Choroid plexus epithelial cell (primary cell): ENCODE results near the gene GDAP2.
A peak's percentile ranks its signal among the peaks of the same experiment; 100 is the strongest.

Experiments
- DNase-seq: peaks from one replicate; pipeline ENCODE4 v3.0.0-alpha.2; 2010; ENCODE audit warnings: low read depth
- H3K4me3 ChIP-seq: 2 replicates; pipeline ENCODE4 v1.5.1; 2011; ENCODE audit warnings: low read depth, mild to moderate bottlenecking, control low read depth, low read length, moderate library complexity
- TF ChIP-seq, protein P1 (sequence below): conservative IDR thresholded peaks from 2 replicates; pipeline ENCODE4 v1.5.1; 2011; ENCODE audit warnings: low read depth, mild to moderate bottlenecking, control low read depth, inconsistent platforms, low read length, moderate library complexity

Gene GDAP2

DNA sequence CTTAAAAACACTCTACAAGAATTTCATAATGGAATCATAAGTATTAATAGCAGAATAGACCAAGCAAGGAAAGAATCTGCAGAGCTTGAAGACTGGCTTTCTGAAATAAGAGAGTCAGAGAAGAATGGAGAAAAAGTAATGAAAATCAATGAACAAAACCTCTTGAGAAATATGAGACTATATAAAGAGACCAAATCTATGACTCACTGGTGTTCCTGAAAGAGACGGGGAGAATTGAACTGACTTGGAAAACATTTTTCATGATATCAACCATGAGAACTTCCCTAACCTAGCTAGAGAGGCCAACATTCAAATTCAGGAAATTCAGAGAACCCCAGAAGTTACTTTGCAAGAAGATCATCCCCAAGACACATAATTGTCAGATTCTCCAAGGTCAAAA lies 85.6 kb downstream of the GDAP2 start:
- no peak overlapping the region for H3K4me3 ChIP-seq
- DNase-seq: peak; percentile 47
- TF ChIP-seq, protein P1, sequence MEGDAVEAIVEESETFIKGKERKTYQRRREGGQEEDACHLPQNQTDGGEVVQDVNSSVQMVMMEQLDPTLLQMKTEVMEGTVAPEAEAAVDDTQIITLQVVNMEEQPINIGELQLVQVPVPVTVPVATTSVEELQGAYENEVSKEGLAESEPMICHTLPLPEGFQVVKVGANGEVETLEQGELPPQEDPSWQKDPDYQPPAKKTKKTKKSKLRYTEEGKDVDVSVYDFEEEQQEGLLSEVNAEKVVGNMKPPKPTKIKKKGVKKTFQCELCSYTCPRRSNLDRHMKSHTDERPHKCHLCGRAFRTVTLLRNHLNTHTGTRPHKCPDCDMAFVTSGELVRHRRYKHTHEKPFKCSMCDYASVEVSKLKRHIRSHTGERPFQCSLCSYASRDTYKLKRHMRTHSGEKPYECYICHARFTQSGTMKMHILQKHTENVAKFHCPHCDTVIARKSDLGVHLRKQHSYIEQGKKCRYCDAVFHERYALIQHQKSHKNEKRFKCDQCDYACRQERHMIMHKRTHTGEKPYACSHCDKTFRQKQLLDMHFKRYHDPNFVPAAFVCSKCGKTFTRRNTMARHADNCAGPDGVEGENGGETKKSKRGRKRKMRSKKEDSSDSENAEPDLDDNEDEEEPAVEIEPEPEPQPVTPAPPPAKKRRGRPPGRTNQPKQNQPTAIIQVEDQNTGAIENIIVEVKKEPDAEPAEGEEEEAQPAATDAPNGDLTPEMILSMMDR: no peak

DNA sequence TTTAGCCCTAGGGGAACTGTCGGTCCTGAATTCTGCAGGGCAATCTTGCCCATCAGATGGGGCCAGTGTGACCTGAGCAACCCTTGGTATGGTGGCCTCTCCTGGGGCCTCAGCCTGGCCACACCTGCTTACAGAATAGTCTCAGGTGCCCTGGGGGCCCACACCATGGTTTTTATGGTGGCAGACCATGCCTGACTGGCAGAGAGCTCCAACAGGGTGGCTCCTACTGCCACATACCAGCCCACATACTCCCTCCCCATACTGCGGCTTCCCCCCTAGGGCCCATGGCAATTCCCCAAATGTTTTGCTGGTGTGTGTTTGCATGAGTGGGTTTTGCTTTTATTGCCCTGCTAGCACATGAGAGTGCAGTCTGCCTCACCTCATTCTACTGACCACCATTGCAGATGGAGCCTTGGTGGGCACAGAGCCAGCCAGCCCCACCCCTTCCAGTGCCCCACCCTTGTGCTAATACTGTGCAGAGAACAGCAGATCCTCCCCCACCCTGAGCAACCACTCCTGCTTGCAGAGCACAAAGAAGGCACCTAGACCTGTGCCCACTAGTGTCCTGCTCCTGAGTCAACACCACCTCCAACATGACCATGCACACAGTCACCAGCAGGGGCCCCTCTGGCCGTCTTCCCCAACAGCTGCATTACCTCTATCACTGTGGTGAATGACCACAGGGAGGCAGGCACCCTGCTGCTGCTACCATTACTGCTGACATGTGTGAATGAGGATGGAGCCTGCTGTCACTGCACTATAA lies 86.8 kb downstream of the GDAP2 start:
- TF ChIP-seq, protein P1: peak; percentile 52
- DNase-seq: peak; percentile 48
- no peak overlapping the region for H3K4me3 ChIP-seq

DNA sequence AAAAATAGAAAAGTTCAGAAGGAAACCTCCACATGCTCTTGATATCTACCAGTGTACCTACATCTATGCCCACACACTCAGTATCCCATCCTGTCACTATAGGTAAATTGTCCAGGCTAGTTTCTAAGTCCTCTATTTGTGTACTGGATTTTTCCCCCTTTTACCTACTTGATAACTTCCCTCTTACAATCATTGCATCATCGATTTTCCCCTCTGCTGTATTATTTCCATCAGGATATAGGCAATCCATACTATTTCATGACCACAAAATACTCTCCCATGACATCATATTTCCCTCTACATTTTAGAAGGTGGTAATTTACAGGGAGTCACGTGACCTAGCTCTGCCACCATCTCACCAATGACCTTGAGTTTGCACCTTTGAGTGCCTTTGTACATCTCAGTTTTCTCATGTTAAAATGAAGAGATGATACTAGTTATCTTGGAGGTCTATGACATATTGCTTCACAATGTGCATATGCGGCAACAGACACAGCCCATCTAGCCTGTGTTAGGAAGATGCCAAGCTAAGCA lies 88.2 kb downstream of the GDAP2 start:
- no peak overlapping the region for H3K4me3 ChIP-seq
- TF ChIP-seq, protein P1: no peak
- no peak for DNase-seq

DNA sequence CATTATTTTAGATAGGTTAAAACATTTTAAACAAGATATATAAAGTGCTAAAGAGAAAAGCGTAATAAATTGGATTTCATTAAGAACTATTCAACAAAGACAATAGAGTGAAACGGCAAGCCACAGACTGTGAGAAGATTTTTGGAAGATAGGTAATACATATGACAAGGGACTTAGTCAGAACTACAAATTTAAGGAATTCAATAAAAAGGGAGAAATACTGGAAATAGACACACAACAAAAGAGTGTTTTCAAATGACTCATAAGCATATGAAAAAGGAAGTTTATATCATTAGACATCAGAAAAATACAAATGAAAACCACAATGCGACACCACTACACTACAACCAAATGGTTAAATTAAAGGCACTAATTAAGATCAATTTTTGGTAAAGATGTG lies 90.5 kb downstream of the GDAP2 start:
- TF ChIP-seq, protein P1: no peak
- no peak overlapping the region for H3K4me3 ChIP-seq
- peak; percentile 45 for DNase-seq

DNA sequence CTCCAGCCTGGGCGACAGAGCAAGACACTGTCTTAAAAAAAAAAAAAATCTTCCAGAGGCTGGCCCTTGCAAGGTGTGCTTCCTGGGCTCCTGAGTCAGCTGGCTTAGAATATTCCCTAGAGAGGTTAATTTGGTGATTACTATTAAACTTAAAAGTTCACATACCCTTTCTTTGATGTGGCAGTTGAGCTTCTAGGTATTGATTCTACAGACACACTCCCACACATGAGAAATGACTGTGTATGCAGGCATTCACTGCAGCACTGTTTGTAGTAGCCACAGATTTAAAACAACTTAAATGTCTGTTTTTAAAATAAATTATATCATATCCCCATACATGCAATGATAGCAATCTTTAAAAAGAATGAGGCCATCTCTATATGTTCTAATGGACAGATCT lies 93.4 kb downstream of the GDAP2 start:
- TF ChIP-seq, protein P1: no peak
- DNase-seq: no peak
- no peak overlapping the region for H3K4me3 ChIP-seq

DNA sequence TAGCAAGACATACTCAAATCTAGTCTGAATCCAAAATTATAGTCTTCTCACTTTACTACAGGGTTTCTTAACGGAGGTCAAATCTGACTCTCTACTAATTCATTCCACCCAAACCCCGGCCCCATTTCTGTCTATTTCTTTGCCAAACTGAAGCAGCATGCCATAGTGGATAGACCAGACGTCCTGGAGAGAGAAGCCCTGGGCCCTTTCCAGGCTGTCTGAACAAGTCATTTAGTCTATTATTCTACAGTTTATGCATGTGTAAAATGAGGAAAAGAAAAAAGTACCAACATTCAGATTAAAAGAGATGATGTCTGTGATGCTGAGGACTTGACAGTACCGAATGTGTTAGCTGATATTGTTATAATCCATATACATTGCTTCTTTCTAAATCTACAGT lies 95.0 kb downstream of the GDAP2 start:
- H3K4me3 ChIP-seq: no peak overlapping the region
- TF ChIP-seq, protein P1: no peak
- no peak for DNase-seq

DNA sequence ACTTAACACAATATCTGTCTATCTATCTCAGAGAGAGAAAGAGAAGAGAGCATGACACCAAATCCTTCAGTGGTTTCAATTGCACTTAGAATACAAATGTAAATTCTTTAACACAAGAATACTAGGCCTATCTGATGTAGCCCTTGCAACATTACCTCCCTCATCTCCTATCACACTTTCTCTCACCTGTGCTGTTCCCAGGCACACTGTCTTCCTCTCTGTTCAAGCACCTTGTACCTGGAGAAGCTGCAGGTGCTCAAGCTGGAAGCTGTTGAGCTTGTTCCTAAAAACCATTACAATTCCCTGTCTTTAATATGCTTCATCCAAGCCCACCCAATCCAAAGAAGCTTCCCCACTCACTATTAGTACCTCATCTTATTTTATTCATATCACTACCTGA lies 97.0 kb downstream of the GDAP2 start:
- DNase-seq: no peak
- no peak overlapping the region for H3K4me3 ChIP-seq
- TF ChIP-seq, protein P1: no peak
